IMR-90 (cell line): ENCODE results near the gene FIBCD1. TPM values are rescaled to one million over a fixed set of nuclear protein-coding genes. Genes with fewer than 3 reads are reported as not detected.

Source experiments
- ATAC-seq: fragments of 200-7000 bp; cut with Tn5 transposase; 2 replicates; pipeline ENCODE4 v1.9.1; 2020; ENCODE audit warnings: low read depth, mild to moderate bottlenecking, moderate library complexity
- BruUV-seq: library from RNA; stranded (reverse); fragments of 400-500 nt; replicated peaks from 2 replicates; lab custom pipeline; 2021; lab: Mats Ljungman, UMichigan
- CTCF ChIA-PET: fragments of 300-600 bp; formaldehyde crosslinking; extraction: SDS; loops from one replicate; lab custom pipeline; 2021; ENCODE audit warnings: antibody characterized with exemption; lab: Yijun Ruan, JAX
- POLR2A ChIA-PET: fragments of 300-600 bp; sonication (Branson Sonifier 250); formaldehyde crosslinking; loops from one replicate; lab custom pipeline; 2022; ENCODE audit warnings: antibody characterized with exemption; ENCODE audit not compliant: unreplicated experiment; lab: Charles Lee
- DNase-seq: peaks from one replicate; pipeline ENCODE4 v3.0.0; 2013
- H2AFZ ChIP-seq: replicated peaks from 2 replicates; pipeline ENCODE3; 2013; ENCODE audit warnings: low read length, mild to moderate bottlenecking; ENCODE audit not compliant: poor library complexity
- H2AK5ac ChIP-seq: 2 replicates; pipeline ENCODE4 v1.6.1; 2013; ENCODE audit warnings: low read depth, low read length, inconsistent platforms
- H2AK9ac ChIP-seq: replicated peaks from 2 replicates; pipeline ENCODE3; 2013; ENCODE audit warnings: mild to moderate bottlenecking, low read depth, low read length, moderate library complexity; ENCODE audit not compliant: poor library complexity
- H2BK120ac ChIP-seq: 2 replicates; pipeline ENCODE4 v1.6.1; 2013; ENCODE audit warnings: low read depth, low read length, inconsistent platforms
- H2BK15ac ChIP-seq: 3 replicates; pipeline ENCODE4 v1.6.1; 2013; ENCODE audit warnings: low read depth, low read length, inconsistent platforms
- H2BK20ac ChIP-seq: 2 replicates; pipeline ENCODE4 v1.6.1; 2013; ENCODE audit warnings: low read depth, mild to moderate bottlenecking, inconsistent platforms, low read length, moderate library complexity
- H2BK5ac ChIP-seq: 2 replicates; pipeline ENCODE4 v1.6.1; 2013; ENCODE audit warnings: mild to moderate bottlenecking, low read depth, low read length, inconsistent platforms; ENCODE audit not compliant: poor library complexity, severe bottlenecking
- H3K14ac ChIP-seq: replicated peaks from 2 replicates; pipeline ENCODE4 v1.6.1; 2013; ENCODE audit warnings: low read depth, low read length, inconsistent platforms
- H3K18ac ChIP-seq: 2 replicates; pipeline ENCODE4 v1.6.1; 2013; ENCODE audit warnings: low read depth, low read length, control low read depth
- H3K23ac ChIP-seq: 2 replicates; pipeline ENCODE4 v1.6.1; 2013; ENCODE audit warnings: low read depth, low read length, inconsistent platforms
- H3K27ac ChIP-seq: 2 replicates; pipeline ENCODE4 v1.5.1; 2013; ENCODE audit warnings: mild to moderate bottlenecking, control low read depth, low read length; ENCODE audit not compliant: insufficient read depth
- H3K27me3 ChIP-seq: 2 replicates; pipeline ENCODE4 v1.6.1; 2013; ENCODE audit warnings: low read length; ENCODE audit not compliant: control insufficient read depth, insufficient read depth
- H3K36me3 ChIP-seq: 2 replicates; pipeline ENCODE4 v1.6.1; 2013; ENCODE audit warnings: low read length, mixed read lengths; ENCODE audit not compliant: control insufficient read depth, insufficient read depth
- H3K4ac ChIP-seq: 2 replicates; pipeline ENCODE4 v1.6.1; 2013; ENCODE audit warnings: low read depth, low read length, inconsistent platforms
- H3K4me1 ChIP-seq: 2 replicates; pipeline ENCODE4 v1.6.1; 2013; ENCODE audit warnings: low read length, mixed read lengths; ENCODE audit not compliant: control insufficient read depth, insufficient read depth
- H3K4me2 ChIP-seq: 2 replicates; pipeline ENCODE4 v1.6.1; 2013; ENCODE audit warnings: low read depth, mild to moderate bottlenecking, control low read depth, low read length, moderate library complexity
- H3K4me3 ChIP-seq: 2 replicates; pipeline ENCODE4 v1.5.1; 2013; ENCODE audit warnings: low read depth, mild to moderate bottlenecking, control low read depth, low read length, moderate library complexity; ENCODE audit not compliant: insufficient read depth
- H3K56ac ChIP-seq: 2 replicates; pipeline ENCODE4 v1.6.1; 2013; ENCODE audit warnings: low read length, inconsistent platforms; ENCODE audit not compliant: insufficient read depth; ENCODE audit errors: extremely low read depth
- H3K79me1 ChIP-seq, 2 experiments: 2 replicates each; pipeline ENCODE4 v1.6.1; 2013; ENCODE audit warnings: low read length in 2 of 2, inconsistent platforms in 1 of 2, low read depth in 1 of 2
- H3K9ac ChIP-seq: 2 replicates; pipeline ENCODE4 v1.6.1; 2013; ENCODE audit warnings: low read depth, low read length, control low read depth
- H3K9me1 ChIP-seq: 2 replicates; pipeline ENCODE4 v1.6.1; 2013; ENCODE audit warnings: low read length, inconsistent platforms; ENCODE audit not compliant: insufficient read depth
- H3K9me3 ChIP-seq: 2 replicates; pipeline ENCODE4 v1.6.1; 2013; ENCODE audit warnings: low read length; ENCODE audit not compliant: control insufficient read depth, insufficient read depth
- H4K20me1 ChIP-seq: 2 replicates; pipeline ENCODE4 v1.6.1; 2013; ENCODE audit warnings: low read length, inconsistent platforms; ENCODE audit not compliant: insufficient read depth
- H4K5ac ChIP-seq: 2 replicates; pipeline ENCODE4 v1.6.1; 2013; ENCODE audit warnings: mild to moderate bottlenecking, low read depth, low read length, control low read depth
- H4K8ac ChIP-seq, 2 experiments: 2 replicates each; pipeline ENCODE4 v1.6.1; 2013; ENCODE audit warnings: low read depth in 2 of 2, low read length in 2 of 2, control low read depth in 1 of 2, inconsistent platforms in 1 of 2
- H4K91ac ChIP-seq: 2 replicates; pipeline ENCODE4 v1.6.1; 2013; ENCODE audit warnings: low read depth, low read length, inconsistent platforms; ENCODE audit not compliant: insufficient read depth
- BHLHE40 ChIP-seq: fragments of 150-350 bp; IDR thresholded peaks from 2 replicates; pipeline ENCODE4 v1.6.1; 2016; ENCODE audit warnings: mild to moderate bottlenecking, low read depth, low read length
- CEBPB ChIP-seq: IDR thresholded peaks from 2 replicates; pipeline ENCODE4 v1.6.1; 2012; ENCODE audit warnings: low read depth, low read length, improper control_type of control experiment
- CHD1 ChIP-seq: IDR thresholded peaks from 2 replicates; pipeline ENCODE4 v1.6.1; 2012; ENCODE audit warnings: low read depth, low read length, improper control_type of control experiment
- FOS ChIP-seq: fragments of 150-350 bp; IDR thresholded peaks from 2 replicates; pipeline ENCODE4 v1.6.1; 2016; ENCODE audit warnings: low read depth, low read length
- MAFK ChIP-seq: IDR thresholded peaks from 2 replicates; pipeline ENCODE4 v1.6.1; 2012; ENCODE audit warnings: low read depth, low read length, improper control_type of control experiment
- MAZ ChIP-seq: IDR thresholded peaks from 2 replicates; pipeline ENCODE4 v1.6.1; 2012; ENCODE audit warnings: low read depth, mild to moderate bottlenecking, low read length, improper control_type of control experiment, moderate library complexity, borderline replicate concordance
- MXI1 ChIP-seq: IDR thresholded peaks from 2 replicates; pipeline ENCODE4 v1.6.1; 2012; ENCODE audit warnings: low read depth, mild to moderate bottlenecking, low read length, moderate library complexity, borderline replicate concordance
- POLR2A ChIP-seq: IDR thresholded peaks from 2 replicates; pipeline ENCODE4 v1.6.1; 2012; ENCODE audit warnings: mild to moderate bottlenecking, low read depth, low read length
- RAD21 ChIP-seq: IDR thresholded peaks from 2 replicates; pipeline ENCODE4 v1.6.1; 2012; ENCODE audit warnings: low read length, improper control_type of control experiment
- RCOR1 ChIP-seq: IDR thresholded peaks from 2 replicates; pipeline ENCODE4 v1.6.1; 2012; ENCODE audit warnings: mild to moderate bottlenecking, low read length, improper control_type of control experiment; ENCODE audit not compliant: insufficient replicate concordance
- RFX5 ChIP-seq: IDR thresholded peaks from 2 replicates; pipeline ENCODE4 v1.8.0; 2012; ENCODE audit warnings: low read depth, mild to moderate bottlenecking, low read length, moderate library complexity
- SMC3 ChIP-seq: fragments of 150-350 bp; IDR thresholded peaks from 2 replicates; pipeline ENCODE4 v1.6.1; 2016; ENCODE audit warnings: low read depth, mild to moderate bottlenecking, antibody characterized with exemption, low read length, moderate library complexity
- WGBS, 2 experiments: methylation state at CpG; one replicate each; pipeline versions ENCODE4 v1.1.5 to v1.1.7; 2013; ENCODE audit warnings: missing lambda C conversion rate in 2 of 2; ENCODE audit not compliant: insufficient read length in 1 of 2; ENCODE audit errors: extremely low coverage in 2 of 2; 5-methylcytosine and 5-hydroxymethylcytosine counted together
- dilution Hi-C: fragments of 300-500 bp; cut with HindIII; formaldehyde crosslinking; loops from one replicate; pipeline ENCODE4 v1.14.3; 2018; ENCODE audit warnings: low sequenced_read_pairs; ENCODE audit not compliant: unreplicated experiment
- in situ Hi-C: fragments of 300-500 bp; cut with MboI; formaldehyde crosslinking; loops from 3 replicates; pipeline ENCODE4 v1.14.3; 2019; ENCODE audit warnings: low sequenced_read_pairs, inconsistent platforms, mixed read lengths
- intact Hi-C: fragments of 100-400 bp; cut with micrococcal nuclease; formaldehyde crosslinking; loops from 2 replicates; pipeline ENCODE4 v1.10.0; 2022
- polyA plus RNA-seq, 3 experiments: library from polyadenylated mRNA; depleted of rRNA; stranded (reverse); fragments of >200 nt; gene quantifications; 2 replicates each; pipeline ENCODE4 v1.2.3, GENCODE V29; 2012; ENCODE audit warnings: low replicate concordance in 1 of 3
- total RNA-seq: library from RNA; depleted of rRNA; stranded (reverse); fragments of >200 nt; gene quantifications from 2 replicates; pipeline ENCODE4 v1.2.3, GENCODE V29; 2012
- TF ChIP-seq, protein P1 (sequence below): fragments of 150-350 bp; IDR thresholded peaks from 2 replicates; pipeline ENCODE4 v1.6.1; 2017; ENCODE audit warnings: mild to moderate bottlenecking, antibody characterized with exemption, low read length, low read depth
- TF ChIP-seq, protein P2 (sequence below): conservative IDR thresholded peaks from 2 replicates; pipeline ENCODE4 v1.5.1; 2012; ENCODE audit warnings: mild to moderate bottlenecking, low read depth, low read length, improper control_type of control experiment
- TF ChIP-seq, protein P3 (sequence below): fragments of 150-350 bp; IDR thresholded peaks from 2 replicates; pipeline ENCODE4 v1.6.1; 2016; ENCODE audit warnings: low read depth, mild to moderate bottlenecking, low read length, moderate library complexity, borderline replicate concordance

FIBCD1 gene
- total and polyA plus RNA-seq, 2 of the 4 experiments (the other 2 are of a cell fraction), result 1.1 to 10.1 TPM

DNA sequence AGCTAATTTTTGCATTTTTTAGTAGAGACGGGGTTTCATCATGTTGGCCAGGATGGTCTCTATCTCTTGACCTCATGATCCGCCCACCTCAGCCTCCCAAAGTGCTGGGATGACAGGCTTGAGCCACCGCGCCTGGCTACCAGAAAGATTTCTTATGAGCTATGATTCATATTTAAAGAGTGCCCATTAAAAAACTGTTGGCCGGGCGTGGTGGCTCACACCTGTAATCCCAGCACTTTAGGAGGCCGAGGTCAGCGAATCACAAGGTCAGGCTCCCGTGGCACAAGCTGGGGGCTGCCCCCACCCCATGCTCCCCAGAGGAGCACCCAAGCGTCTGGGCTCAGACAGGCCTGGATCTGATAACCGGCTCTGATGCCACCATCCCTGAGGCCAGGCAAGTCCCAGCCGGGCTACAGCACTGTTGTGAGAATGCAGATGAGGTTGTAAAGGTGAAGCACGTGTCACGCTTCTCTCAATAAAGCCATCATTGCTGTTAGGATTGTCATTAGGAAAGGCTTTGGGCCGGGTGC is 56.3 kb downstream of the FIBCD1 start:
- Histone ChIP-seq H3K9me1 (peaks cover 1% of the 10 kb centered on the region; the same call in 1 of the 2 replicates), H2AK5ac (no peak overlapping the region), H2BK120ac (no peak overlapping the region), H3K36me3 (peaks cover 88% of the 10 kb centered on the region), H2BK5ac (no peak overlapping the region), H3K4me2 (no peak overlapping the region), H3K23ac (no peak overlapping the region), H4K8ac (no peak overlapping the region), H2AFZ (no peak overlapping the region), H3K14ac (no peak overlapping the region), H4K20me1 (peaks cover 28% of the 10 kb centered on the region), H3K27ac (no peak overlapping the region), H4K5ac (no peak overlapping the region), H2BK20ac (no peak overlapping the region), H3K56ac (no peak overlapping the region), H3K79me1 (peaks cover 40 to 61% of the 10 kb centered on the region in 2 experiments), H3K9ac (no peak overlapping the region), H2BK15ac (no peak overlapping the region), H2AK9ac (no peak overlapping the region), H4K91ac (no peak overlapping the region), H3K18ac (no peak overlapping the region), H3K4me1 (peaks cover 15% of the 10 kb centered on the region; the same call in 1 of the 2 replicates), H3K27me3 (no peaks in the 10 kb centered on the region), H3K9me3 (no peaks in the 10 kb centered on the region), H3K4ac (no peak overlapping the region), H3K4me3 (no peak overlapping the region)
- 90% methylated on average over 6 of the region's 15 CpGs; no CpG with 5 or more reads in 1 of the 2 experiments for WGBS, 2 experiments
- POLR2A ChIA-PET, result no interaction called here
- no TSS peak for BruUV-seq
- in situ Hi-C loops (no loop called here), dilution Hi-C loops (no loop called here), intact Hi-C loops (no loop called here)
- ATAC-seq (no peak), DNase-seq (no peak)
- CTCF ChIA-PET, result no interaction called here
- TF ChIP-seq RCOR1 (no peak), FOS (no peak), RFX5 (no peak), RAD21 (no peak), CHD1 (no peak), MXI1 (no peak), CEBPB (no peak), BHLHE40 (no peak), MAZ (no peak), POLR2A (no peak), SMC3 (no peak), MAFK (no peak)
- TF ChIP-seq, protein P1, sequence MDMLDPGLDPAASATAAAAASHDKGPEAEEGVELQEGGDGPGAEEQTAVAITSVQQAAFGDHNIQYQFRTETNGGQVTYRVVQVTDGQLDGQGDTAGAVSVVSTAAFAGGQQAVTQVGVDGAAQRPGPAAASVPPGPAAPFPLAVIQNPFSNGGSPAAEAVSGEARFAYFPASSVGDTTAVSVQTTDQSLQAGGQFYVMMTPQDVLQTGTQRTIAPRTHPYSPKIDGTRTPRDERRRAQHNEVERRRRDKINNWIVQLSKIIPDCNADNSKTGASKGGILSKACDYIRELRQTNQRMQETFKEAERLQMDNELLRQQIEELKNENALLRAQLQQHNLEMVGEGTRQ, result no peak
- TF ChIP-seq, protein P2, sequence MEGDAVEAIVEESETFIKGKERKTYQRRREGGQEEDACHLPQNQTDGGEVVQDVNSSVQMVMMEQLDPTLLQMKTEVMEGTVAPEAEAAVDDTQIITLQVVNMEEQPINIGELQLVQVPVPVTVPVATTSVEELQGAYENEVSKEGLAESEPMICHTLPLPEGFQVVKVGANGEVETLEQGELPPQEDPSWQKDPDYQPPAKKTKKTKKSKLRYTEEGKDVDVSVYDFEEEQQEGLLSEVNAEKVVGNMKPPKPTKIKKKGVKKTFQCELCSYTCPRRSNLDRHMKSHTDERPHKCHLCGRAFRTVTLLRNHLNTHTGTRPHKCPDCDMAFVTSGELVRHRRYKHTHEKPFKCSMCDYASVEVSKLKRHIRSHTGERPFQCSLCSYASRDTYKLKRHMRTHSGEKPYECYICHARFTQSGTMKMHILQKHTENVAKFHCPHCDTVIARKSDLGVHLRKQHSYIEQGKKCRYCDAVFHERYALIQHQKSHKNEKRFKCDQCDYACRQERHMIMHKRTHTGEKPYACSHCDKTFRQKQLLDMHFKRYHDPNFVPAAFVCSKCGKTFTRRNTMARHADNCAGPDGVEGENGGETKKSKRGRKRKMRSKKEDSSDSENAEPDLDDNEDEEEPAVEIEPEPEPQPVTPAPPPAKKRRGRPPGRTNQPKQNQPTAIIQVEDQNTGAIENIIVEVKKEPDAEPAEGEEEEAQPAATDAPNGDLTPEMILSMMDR, result no peak
- TF ChIP-seq, protein P3, sequence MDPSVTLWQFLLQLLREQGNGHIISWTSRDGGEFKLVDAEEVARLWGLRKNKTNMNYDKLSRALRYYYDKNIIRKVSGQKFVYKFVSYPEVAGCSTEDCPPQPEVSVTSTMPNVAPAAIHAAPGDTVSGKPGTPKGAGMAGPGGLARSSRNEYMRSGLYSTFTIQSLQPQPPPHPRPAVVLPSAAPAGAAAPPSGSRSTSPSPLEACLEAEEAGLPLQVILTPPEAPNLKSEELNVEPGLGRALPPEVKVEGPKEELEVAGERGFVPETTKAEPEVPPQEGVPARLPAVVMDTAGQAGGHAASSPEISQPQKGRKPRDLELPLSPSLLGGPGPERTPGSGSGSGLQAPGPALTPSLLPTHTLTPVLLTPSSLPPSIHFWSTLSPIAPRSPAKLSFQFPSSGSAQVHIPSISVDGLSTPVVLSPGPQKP, result no peak
